Trophoblast cell (in vitro differentiated cells and primary cell): ENCODE measurements around the gene SPATA18.

Source experiments
- DNase-seq, 2 donors: peaks; one replicate each; pipeline ENCODE4 v3.0.0-alpha.2; 2016
- H2AFZ ChIP-seq: 2 replicates; pipeline ENCODE4 v1.6.1; 2013; ENCODE audit warnings: low read length, moderate library complexity, mild to moderate bottlenecking; ENCODE audit not compliant: insufficient read depth, poor library complexity
- H2AK5ac ChIP-seq: 2 replicates; pipeline ENCODE4 v1.6.1; 2013; ENCODE audit warnings: mild to moderate bottlenecking, low read length
- H2BK120ac ChIP-seq: 2 replicates; pipeline ENCODE4 v1.6.1; 2013; ENCODE audit warnings: low read length, mild to moderate bottlenecking, moderate library complexity; ENCODE audit not compliant: insufficient read depth, poor library complexity
- H2BK12ac ChIP-seq: 2 replicates; pipeline ENCODE4 v1.6.1; 2013; ENCODE audit warnings: mild to moderate bottlenecking, low read length, moderate library complexity
- H2BK5ac ChIP-seq: 2 replicates; pipeline ENCODE4 v1.6.1; 2013; ENCODE audit warnings: low read length, low read depth, moderate library complexity, mild to moderate bottlenecking; ENCODE audit not compliant: poor library complexity
- H3K14ac ChIP-seq: 2 replicates; pipeline ENCODE4 v1.6.1; 2013; ENCODE audit warnings: mild to moderate bottlenecking, low read length
- H3K18ac ChIP-seq: 2 replicates; pipeline ENCODE4 v1.6.1; 2013; ENCODE audit warnings: mild to moderate bottlenecking, low read length
- H3K23ac ChIP-seq: 2 replicates; pipeline ENCODE4 v1.6.1; 2013; ENCODE audit warnings: low read length
- H3K27ac ChIP-seq: 2 replicates; pipeline ENCODE4 v1.5.1; 2013; ENCODE audit warnings: low read depth, mild to moderate bottlenecking, inconsistent platforms, low read length, moderate library complexity
- H3K27me3 ChIP-seq: 2 replicates; pipeline ENCODE4 v1.6.1; 2013; ENCODE audit warnings: inconsistent platforms, mild to moderate bottlenecking, low read length, moderate library complexity; ENCODE audit not compliant: insufficient read depth
- H3K36me3 ChIP-seq, 2 experiments: 1 replicate in 1 of 2; 2 replicates in 1 of 2; pipeline ENCODE4 v1.6.1; 2013; ENCODE audit warnings: low read length in 2 of 2, mild to moderate bottlenecking in 2 of 2, moderate library complexity in 1 of 2; ENCODE audit not compliant: insufficient read depth in 2 of 2, control insufficient read depth in 1 of 2
- H3K4ac ChIP-seq: 2 replicates; pipeline ENCODE4 v1.6.1; 2013; ENCODE audit warnings: low read depth, mild to moderate bottlenecking, low read length, moderate library complexity
- H3K4me1 ChIP-seq, 2 experiments: 1 replicate in 1 of 2; 2 replicates in 1 of 2; pipeline ENCODE4 v1.6.1; 2013; ENCODE audit warnings: low read length in 2 of 2, mild to moderate bottlenecking in 2 of 2, moderate library complexity in 1 of 2; ENCODE audit not compliant: insufficient read depth in 2 of 2, control insufficient read depth in 1 of 2
- H3K4me2 ChIP-seq: 2 replicates; pipeline ENCODE4 v1.6.1; 2013; ENCODE audit warnings: inconsistent platforms, mild to moderate bottlenecking, low read length, moderate library complexity
- H3K4me3 ChIP-seq: 2 replicates; pipeline ENCODE4 v1.5.1; 2013; ENCODE audit warnings: mild to moderate bottlenecking, low read depth, low read length, inconsistent platforms
- H3K79me1 ChIP-seq: one replicate; pipeline ENCODE4 v1.6.1; 2013; ENCODE audit warnings: low read length
- H3K79me2 ChIP-seq: 2 replicates; pipeline ENCODE4 v1.6.1; 2013; ENCODE audit warnings: low read length, mild to moderate bottlenecking; ENCODE audit not compliant: control insufficient read depth, insufficient read depth, poor library complexity
- H3K9ac ChIP-seq: 2 replicates; pipeline ENCODE4 v1.6.1; 2013; ENCODE audit warnings: mild to moderate bottlenecking, low read length
- H3K9me3 ChIP-seq: 2 replicates; pipeline ENCODE4 v1.6.1; 2013; ENCODE audit warnings: low read depth, mild to moderate bottlenecking, control low read depth, inconsistent platforms, low read length; ENCODE audit not compliant: insufficient read depth
- H4K12ac ChIP-seq: 2 replicates; pipeline ENCODE4 v1.6.1; 2013; ENCODE audit warnings: low read depth, mild to moderate bottlenecking, low read length, moderate library complexity
- H4K8ac ChIP-seq: 2 replicates; pipeline ENCODE4 v1.6.1; 2013; ENCODE audit warnings: low read depth, mild to moderate bottlenecking, low read length, moderate library complexity
- H4K91ac ChIP-seq: one replicate; pipeline ENCODE4 v1.6.1; 2013; ENCODE audit warnings: low read depth, mild to moderate bottlenecking, low read length, moderate library complexity
- WGBS: extraction: QIAGEN DNeasy Blood & Tissue Kit; methylation state at CpG from one replicate; pipeline ENCODE4 v1.1.7; 2013; ENCODE audit warnings: missing lambda C conversion rate; ENCODE audit not compliant: insufficient read length, insufficient coverage; ENCODE audit errors: extremely low coverage; 5-methylcytosine and 5-hydroxymethylcytosine counted together

Gene SPATA18

DNA sequence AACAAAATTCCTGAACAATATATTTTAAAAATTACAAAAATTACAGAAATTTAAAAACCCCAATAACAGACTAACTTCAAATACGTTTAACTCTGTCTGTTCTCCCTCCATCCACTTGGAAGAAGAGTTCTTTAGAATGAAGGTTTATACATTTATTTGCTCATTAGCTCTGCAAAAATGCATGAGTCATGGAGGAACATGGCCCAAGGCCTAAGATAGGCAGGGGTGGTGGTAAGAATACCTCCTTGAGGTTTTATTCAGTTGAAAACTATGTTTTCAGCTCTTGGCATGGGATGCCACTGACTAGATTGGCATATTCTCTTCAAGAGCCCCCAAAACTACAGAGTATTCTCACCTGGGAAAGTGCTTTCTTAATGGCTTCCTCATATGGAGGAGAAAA is 22.1 kb upstream of the SPATA18 start:
- no peak overlapping the region for H4K8ac ChIP-seq
- H3K14ac ChIP-seq = no peak overlapping the region
- no peak overlapping the region for H3K9ac ChIP-seq
- no peak overlapping the region for H3K4me3 ChIP-seq
- H2AK5ac ChIP-seq = no peak overlapping the region
- no peak overlapping the region for H4K12ac ChIP-seq
- H3K9me3 ChIP-seq = no peaks in the 10 kb centered on the region
- no peak overlapping the region for H4K91ac ChIP-seq
- no peak overlapping the region for H2BK120ac ChIP-seq
- H3K36me3 ChIP-seq = peaks cover 0 to under 1% of the 10 kb centered on the region in 2 experiments
- no peak overlapping the region for H2AFZ ChIP-seq
- H3K79me1 ChIP-seq = no peaks in the 10 kb centered on the region
- no peak overlapping the region for H2BK12ac ChIP-seq
- no peak overlapping the region for H3K4me2 ChIP-seq
- no peak overlapping the region for H2BK5ac ChIP-seq
- H3K18ac ChIP-seq = no peak overlapping the region
- H3K79me2 ChIP-seq = no peaks in the 10 kb centered on the region
- no peak overlapping the region for H3K27ac ChIP-seq
- WGBS = no CpG with 5 or more reads among the region's 1 CpG
- no peak for DNase-seq
- H3K27me3 ChIP-seq = no peaks in the 10 kb centered on the region
- H3K4me1 ChIP-seq = no peaks in the 10 kb centered on the region
- H3K23ac ChIP-seq = no peak overlapping the region
- H3K4ac ChIP-seq = no peak overlapping the region

DNA sequence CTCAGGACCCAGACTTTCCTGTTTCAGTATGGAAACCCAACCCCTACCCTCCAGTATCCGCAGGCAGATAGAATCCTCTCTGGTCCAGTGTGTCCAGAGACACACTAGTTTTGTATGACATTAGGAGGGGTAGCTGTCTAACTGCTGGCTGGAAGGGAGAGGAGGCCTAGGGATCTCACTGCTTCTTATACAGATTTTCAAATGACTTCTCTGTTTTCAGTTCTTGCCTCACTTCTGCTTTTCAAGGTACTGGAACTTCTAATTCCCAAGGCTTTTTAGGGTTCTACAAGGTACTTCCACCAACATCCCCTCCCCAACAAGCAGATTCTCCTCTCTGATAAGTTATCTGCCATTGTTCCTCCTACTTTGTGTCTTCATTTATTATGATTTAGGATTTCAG is 19.1 kb upstream of the SPATA18 start:
- H3K23ac ChIP-seq = no peak overlapping the region
- no peak overlapping the region for H3K27ac ChIP-seq
- no peaks in the 10 kb centered on the region for H3K79me1 ChIP-seq
- no peak overlapping the region for H3K14ac ChIP-seq
- H3K79me2 ChIP-seq = no peaks in the 10 kb centered on the region
- no peak overlapping the region for H3K4me3 ChIP-seq
- H3K9ac ChIP-seq = no peak overlapping the region
- no peak overlapping the region for H4K12ac ChIP-seq
- no peak overlapping the region for H3K18ac ChIP-seq
- no peaks in the 10 kb centered on the region for H3K9me3 ChIP-seq
- DNase-seq = no peak
- H2AK5ac ChIP-seq = no peak overlapping the region
- H3K36me3 ChIP-seq = no peaks in the 10 kb centered on the region
- H2AFZ ChIP-seq = no peak overlapping the region
- H2BK5ac ChIP-seq = no peak overlapping the region
- no peaks in the 10 kb centered on the region for H3K4me1 ChIP-seq
- no CpG with 5 or more reads among the region's 1 CpG for WGBS
- no peak overlapping the region for H4K8ac ChIP-seq
- no peak overlapping the region for H2BK12ac ChIP-seq
- H3K27me3 ChIP-seq = no peaks in the 10 kb centered on the region
- H2BK120ac ChIP-seq = no peak overlapping the region
- no peak overlapping the region for H3K4me2 ChIP-seq
- no peak overlapping the region for H4K91ac ChIP-seq
- no peak overlapping the region for H3K4ac ChIP-seq

DNA sequence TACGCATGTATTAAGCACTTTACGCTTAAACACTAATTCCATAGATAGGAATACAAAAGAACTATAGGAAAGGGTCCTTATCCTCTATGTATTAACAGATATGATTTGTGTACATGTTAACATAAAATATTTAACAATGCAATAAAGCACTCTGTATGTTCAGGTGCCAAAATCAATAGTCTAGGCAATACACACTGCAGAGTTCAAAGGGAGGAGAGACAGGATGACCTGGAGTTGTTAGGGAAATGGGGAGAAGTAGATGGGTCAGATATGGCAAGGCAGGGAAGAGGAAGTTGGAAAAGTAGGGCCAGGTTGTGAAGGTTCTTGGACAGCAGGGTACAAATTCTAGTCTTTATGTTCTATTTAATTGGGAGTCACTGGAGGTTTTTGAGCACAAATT is 15.9 kb upstream of the SPATA18 start:
- Histone ChIP-seq H3K4ac (no peak overlapping the region), H3K27ac (no peak overlapping the region), H3K4me3 (no peak overlapping the region), H2BK12ac (no peak overlapping the region), H3K18ac (no peak overlapping the region), H3K9ac (no peak overlapping the region), H3K36me3 (no peaks in the 10 kb centered on the region), H3K79me1 (peaks cover 5% of the 10 kb centered on the region), H4K8ac (no peak overlapping the region), H2AK5ac (no peak overlapping the region), H3K23ac (no peak overlapping the region), H2AFZ (no peak overlapping the region), H3K79me2 (peaks cover 2% of the 10 kb centered on the region), H3K9me3 (no peaks in the 10 kb centered on the region), H3K27me3 (no peaks in the 10 kb centered on the region), H4K12ac (no peak overlapping the region), H3K4me1 (peaks cover 0 to 2% of the 10 kb centered on the region in 2 experiments), H4K91ac (no peak overlapping the region), H3K4me2 (no peak overlapping the region), H2BK5ac (no peak overlapping the region), H2BK120ac (no peak overlapping the region), H3K14ac (no peak overlapping the region)
- WGBS = no CpG with 5 or more reads among the region's 2 CpGs
- DNase-seq = no peak

DNA sequence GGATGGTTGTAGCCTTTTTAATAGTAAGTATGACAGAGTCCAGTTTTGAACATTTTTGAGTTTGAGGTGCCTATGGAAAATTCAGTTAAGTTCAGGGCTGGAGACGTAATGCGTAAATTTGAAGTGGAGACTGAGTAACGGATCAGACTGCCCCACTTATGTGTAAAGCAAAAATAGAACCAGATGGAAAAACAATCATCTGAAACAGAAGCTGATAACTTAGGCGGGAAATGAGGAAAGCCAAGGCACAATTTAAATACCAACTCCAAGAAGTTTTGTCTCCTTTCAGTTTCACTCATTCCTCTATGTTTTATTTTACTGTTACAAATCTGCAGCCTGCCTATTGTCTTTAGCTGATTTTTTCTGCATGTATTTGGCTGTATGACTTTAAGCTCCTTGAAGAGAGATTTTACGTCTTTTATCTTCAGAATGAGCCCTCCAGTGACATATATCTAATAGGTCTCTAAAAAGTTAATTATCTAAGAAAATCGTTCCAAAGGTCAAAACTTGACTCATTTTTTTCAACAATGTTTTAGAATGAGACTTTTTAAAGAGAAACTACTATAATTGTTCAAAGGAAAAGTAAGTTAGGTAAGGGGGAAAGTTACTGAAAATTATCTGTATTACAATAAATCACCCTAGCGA is 14.1 kb upstream of the SPATA18 start:
- no peaks in the 10 kb centered on the region for H3K36me3 ChIP-seq
- no peak overlapping the region for H2AK5ac ChIP-seq
- H3K9ac ChIP-seq = no peak overlapping the region
- WGBS = no CpG with 5 or more reads among the region's 7 CpGs
- peaks cover 0 to 2% of the 10 kb centered on the region in 2 experiments for H3K4me1 ChIP-seq
- no peak overlapping the region for H3K4ac ChIP-seq
- peaks cover 5% of the 10 kb centered on the region for H3K79me1 ChIP-seq
- no peak overlapping the region for H4K8ac ChIP-seq
- no peak overlapping the region for H3K23ac ChIP-seq
- no peaks in the 10 kb centered on the region for H3K27me3 ChIP-seq
- no peaks in the 10 kb centered on the region for H3K9me3 ChIP-seq
- H3K79me2 ChIP-seq = peaks cover 2% of the 10 kb centered on the region
- no peak overlapping the region for H4K12ac ChIP-seq
- no peak overlapping the region for H2AFZ ChIP-seq
- no peak overlapping the region for H3K27ac ChIP-seq
- H3K18ac ChIP-seq = no peak overlapping the region
- no peak overlapping the region for H3K14ac ChIP-seq
- no peak overlapping the region for H2BK5ac ChIP-seq
- H4K91ac ChIP-seq = no peak overlapping the region
- no peak overlapping the region for H2BK120ac ChIP-seq
- DNase-seq = no peak
- H3K4me2 ChIP-seq = no peak overlapping the region
- no peak overlapping the region for H3K4me3 ChIP-seq
- no peak overlapping the region for H2BK12ac ChIP-seq
